ENCODE data around the gene KAT2B.

DNA sequence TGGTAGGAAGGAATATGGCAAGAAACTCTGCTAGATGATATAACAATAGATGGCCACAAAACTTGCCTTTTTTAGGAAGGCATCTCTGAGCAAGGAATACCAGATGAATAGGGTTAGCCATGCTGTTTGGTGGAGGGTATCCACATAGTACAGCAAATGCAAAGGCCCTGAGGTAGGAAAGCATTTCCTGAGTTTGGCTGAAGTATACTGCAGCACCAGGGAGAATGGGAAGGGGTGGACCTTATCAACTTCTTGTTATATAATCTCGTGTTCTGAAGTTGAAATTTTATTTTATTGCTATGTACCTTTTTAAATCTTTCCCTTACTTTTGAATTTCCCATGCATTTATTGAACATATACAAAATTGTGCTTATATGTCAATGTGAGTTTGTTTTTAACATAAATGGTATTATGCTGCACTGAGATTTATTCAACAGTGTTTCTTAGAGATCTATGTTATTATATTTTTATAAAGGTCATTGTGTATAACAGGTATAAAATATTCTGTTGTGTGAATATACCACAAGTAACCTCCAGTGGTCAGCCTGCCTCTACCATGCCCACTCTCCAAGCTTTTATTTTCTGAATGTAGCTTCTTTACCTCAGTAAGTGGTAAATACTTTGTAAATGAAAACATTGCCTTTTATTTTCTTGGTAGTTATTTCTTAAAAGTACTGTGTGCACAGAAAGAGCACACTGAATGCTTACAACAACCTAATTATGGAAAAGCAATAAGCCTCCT lies 2.8 kb upstream of the KAT2B start:
- TF ChIP-seq, protein P1, sequence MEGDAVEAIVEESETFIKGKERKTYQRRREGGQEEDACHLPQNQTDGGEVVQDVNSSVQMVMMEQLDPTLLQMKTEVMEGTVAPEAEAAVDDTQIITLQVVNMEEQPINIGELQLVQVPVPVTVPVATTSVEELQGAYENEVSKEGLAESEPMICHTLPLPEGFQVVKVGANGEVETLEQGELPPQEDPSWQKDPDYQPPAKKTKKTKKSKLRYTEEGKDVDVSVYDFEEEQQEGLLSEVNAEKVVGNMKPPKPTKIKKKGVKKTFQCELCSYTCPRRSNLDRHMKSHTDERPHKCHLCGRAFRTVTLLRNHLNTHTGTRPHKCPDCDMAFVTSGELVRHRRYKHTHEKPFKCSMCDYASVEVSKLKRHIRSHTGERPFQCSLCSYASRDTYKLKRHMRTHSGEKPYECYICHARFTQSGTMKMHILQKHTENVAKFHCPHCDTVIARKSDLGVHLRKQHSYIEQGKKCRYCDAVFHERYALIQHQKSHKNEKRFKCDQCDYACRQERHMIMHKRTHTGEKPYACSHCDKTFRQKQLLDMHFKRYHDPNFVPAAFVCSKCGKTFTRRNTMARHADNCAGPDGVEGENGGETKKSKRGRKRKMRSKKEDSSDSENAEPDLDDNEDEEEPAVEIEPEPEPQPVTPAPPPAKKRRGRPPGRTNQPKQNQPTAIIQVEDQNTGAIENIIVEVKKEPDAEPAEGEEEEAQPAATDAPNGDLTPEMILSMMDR (IDR thresholded peaks at IDR 0.05 in 4 of 5, conservative IDR thresholded peaks at IDR 0.05 in 1 of 5), result peak in 1 of 5 experiments; percentile 19
- TF ChIP-seq POLR2A (IDR thresholded peaks at IDR 0.05), result no peak
